ENCODE results near the gene HPCAL1. TPM values are rescaled to one million over a fixed set of nuclear protein-coding genes. Genes with fewer than 3 reads are reported as not detected.

The HPCAL1 gene
- total and polyA plus RNA-seq, 2 of the 4 experiments (the other 2 are of a cell fraction) = 8.2 to 33.7 TPM

DNA sequence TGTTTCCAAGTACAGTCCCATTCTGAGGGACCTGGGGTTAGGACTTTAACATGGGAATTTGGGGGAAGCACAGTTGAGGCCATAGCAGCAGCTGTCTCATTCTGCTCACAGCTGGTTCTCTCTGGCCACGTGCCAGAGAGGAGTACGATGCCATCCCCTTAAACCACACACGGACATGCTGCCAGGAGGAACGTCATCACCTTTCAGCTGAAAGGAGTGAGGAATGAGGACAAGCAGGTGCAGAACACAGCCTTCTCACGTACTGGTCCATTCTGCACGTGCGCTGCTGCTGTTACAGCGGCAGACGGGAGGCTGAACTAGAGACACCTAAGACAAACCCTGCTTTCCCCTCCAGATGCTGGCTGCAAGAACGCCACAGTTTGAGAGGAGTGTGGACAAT lies 111.9 kb downstream of the HPCAL1 start:
- Histone ChIP-seq H2BK20ac (ENCODE audit: low read depth, low read length) (no peak overlapping the region), H4K8ac (ENCODE audit: low read depth in 2 of 2, low read length in 2 of 2) (no peak overlapping the region), H3K56ac (ENCODE audit: extremely low read depth, insufficient read depth, low read length) (no peak overlapping the region), H3K4ac (ENCODE audit: low read depth, low read length) (no peak overlapping the region), H3K27ac (ENCODE audit: insufficient read depth, low read length) (no peak overlapping the region), H3K14ac (replicated peaks; ENCODE audit: low read depth, low read length) (no peak overlapping the region), H4K91ac (ENCODE audit: insufficient read depth, low read depth, low read length) (no peak overlapping the region), H3K23ac (ENCODE audit: low read depth, low read length) (no peak overlapping the region), H2BK15ac (ENCODE audit: low read depth, low read length) (no peak overlapping the region), H2BK5ac (ENCODE audit: low read depth, low read length, poor library complexity, severe bottlenecking) (no peak overlapping the region), H2AK5ac (ENCODE audit: low read depth, low read length) (no peak overlapping the region), H3K4me3 (ENCODE audit: insufficient read depth, low read depth, low read length) (no peak overlapping the region), H2AK9ac (replicated peaks; ENCODE audit: low read depth, low read length, poor library complexity) (peak overlapping the region; percentile 39), H2BK120ac (ENCODE audit: low read depth, low read length) (no peak overlapping the region), H3K4me1 (ENCODE audit: control insufficient read depth, insufficient read depth, low read length) (peaks cover 4% of the 10 kb centered on the region; the same call in 1 of the 2 replicates), H4K20me1 (ENCODE audit: insufficient read depth, low read length) (peaks cover 9% of the 10 kb centered on the region; the same call in 1 of the 2 replicates), H4K5ac (ENCODE audit: low read depth, low read length) (no peak overlapping the region), H3K9ac (ENCODE audit: low read depth, low read length) (no peak overlapping the region), H3K4me2 (ENCODE audit: low read depth, low read length) (no peak overlapping the region), H3K9me1 (ENCODE audit: insufficient read depth, low read length) (peaks cover 10% of the 10 kb centered on the region; the same call in 1 of the 2 replicates), H3K79me1 (ENCODE audit: low read depth in 1 of 2, low read length in 2 of 2) (peaks cover 0 to 10% of the 10 kb centered on the region in 2 experiments; a peak in 1 of 4 replicates), H3K27me3 (ENCODE audit: control insufficient read depth, insufficient read depth, low read length) (no peaks in the 10 kb centered on the region), H3K36me3 (ENCODE audit: control insufficient read depth, insufficient read depth, low read length) (no peaks in the 10 kb centered on the region), H2AFZ (replicated peaks; ENCODE audit: low read length, poor library complexity) (no peak overlapping the region), H3K9me3 (ENCODE audit: control insufficient read depth, insufficient read depth, low read length) (no peaks in the 10 kb centered on the region), H3K18ac (ENCODE audit: low read depth, low read length) (no peak overlapping the region)
- dilution Hi-C loops (cut with HindIII; ENCODE audit: low sequenced_read_pairs, unreplicated experiment) (no loop called here), in situ Hi-C loops (cut with MboI; ENCODE audit: low sequenced_read_pairs) (no loop called here), intact Hi-C loops (cut with micrococcal nuclease) (no loop called here)
- WGBS, 2 experiments (ENCODE audit: extremely low coverage in 2 of 2, insufficient read length in 1 of 2) = no CpG with 5 or more reads among the region's 10 CpGs
- ChIA-PET CTCF (no interaction called here), POLR2A (ENCODE audit: unreplicated experiment) (no interaction called here)
- no peak for TF ChIP-seq RCOR1 (IDR thresholded peaks at IDR 0.05; ENCODE audit: insufficient replicate concordance, low read length)
- TF ChIP-seq, protein P1, sequence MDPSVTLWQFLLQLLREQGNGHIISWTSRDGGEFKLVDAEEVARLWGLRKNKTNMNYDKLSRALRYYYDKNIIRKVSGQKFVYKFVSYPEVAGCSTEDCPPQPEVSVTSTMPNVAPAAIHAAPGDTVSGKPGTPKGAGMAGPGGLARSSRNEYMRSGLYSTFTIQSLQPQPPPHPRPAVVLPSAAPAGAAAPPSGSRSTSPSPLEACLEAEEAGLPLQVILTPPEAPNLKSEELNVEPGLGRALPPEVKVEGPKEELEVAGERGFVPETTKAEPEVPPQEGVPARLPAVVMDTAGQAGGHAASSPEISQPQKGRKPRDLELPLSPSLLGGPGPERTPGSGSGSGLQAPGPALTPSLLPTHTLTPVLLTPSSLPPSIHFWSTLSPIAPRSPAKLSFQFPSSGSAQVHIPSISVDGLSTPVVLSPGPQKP (IDR thresholded peaks at IDR 0.05; ENCODE audit: borderline replicate concordance, low read depth, low read length) = no peak
- TF ChIP-seq, protein P2, sequence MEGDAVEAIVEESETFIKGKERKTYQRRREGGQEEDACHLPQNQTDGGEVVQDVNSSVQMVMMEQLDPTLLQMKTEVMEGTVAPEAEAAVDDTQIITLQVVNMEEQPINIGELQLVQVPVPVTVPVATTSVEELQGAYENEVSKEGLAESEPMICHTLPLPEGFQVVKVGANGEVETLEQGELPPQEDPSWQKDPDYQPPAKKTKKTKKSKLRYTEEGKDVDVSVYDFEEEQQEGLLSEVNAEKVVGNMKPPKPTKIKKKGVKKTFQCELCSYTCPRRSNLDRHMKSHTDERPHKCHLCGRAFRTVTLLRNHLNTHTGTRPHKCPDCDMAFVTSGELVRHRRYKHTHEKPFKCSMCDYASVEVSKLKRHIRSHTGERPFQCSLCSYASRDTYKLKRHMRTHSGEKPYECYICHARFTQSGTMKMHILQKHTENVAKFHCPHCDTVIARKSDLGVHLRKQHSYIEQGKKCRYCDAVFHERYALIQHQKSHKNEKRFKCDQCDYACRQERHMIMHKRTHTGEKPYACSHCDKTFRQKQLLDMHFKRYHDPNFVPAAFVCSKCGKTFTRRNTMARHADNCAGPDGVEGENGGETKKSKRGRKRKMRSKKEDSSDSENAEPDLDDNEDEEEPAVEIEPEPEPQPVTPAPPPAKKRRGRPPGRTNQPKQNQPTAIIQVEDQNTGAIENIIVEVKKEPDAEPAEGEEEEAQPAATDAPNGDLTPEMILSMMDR (conservative IDR thresholded peaks at IDR 0.05; ENCODE audit: low read depth, low read length) = no peak
- no peak for TF ChIP-seq CHD1 (IDR thresholded peaks at IDR 0.05; ENCODE audit: low read depth, low read length)
- TF ChIP-seq MAZ (IDR thresholded peaks at IDR 0.05; ENCODE audit: borderline replicate concordance, low read depth, low read length) = no peak
- no peak for TF ChIP-seq SMC3 (IDR thresholded peaks at IDR 0.05; ENCODE audit: low read depth, low read length)
- TF ChIP-seq POLR2A (IDR thresholded peaks at IDR 0.05; ENCODE audit: low read depth, low read length) = no peak
- BruUV-seq (replicated peaks) = no TSS peak
- DNase-seq = peak; percentile 32
- ATAC-seq (ENCODE audit: low read depth) = no peak
